GM12872 (cell line): ENCODE data around the gene DDX10.

Experiments used
- TF ChIP-seq, protein P1 (sequence below): IDR thresholded peaks from 3 replicates; pipeline ENCODE4 v1.5.1; 2011; ENCODE audit warnings: low read depth, mild to moderate bottlenecking, low read length, moderate library complexity; ENCODE audit not compliant: insufficient read depth

DDX10 gene

DNA sequence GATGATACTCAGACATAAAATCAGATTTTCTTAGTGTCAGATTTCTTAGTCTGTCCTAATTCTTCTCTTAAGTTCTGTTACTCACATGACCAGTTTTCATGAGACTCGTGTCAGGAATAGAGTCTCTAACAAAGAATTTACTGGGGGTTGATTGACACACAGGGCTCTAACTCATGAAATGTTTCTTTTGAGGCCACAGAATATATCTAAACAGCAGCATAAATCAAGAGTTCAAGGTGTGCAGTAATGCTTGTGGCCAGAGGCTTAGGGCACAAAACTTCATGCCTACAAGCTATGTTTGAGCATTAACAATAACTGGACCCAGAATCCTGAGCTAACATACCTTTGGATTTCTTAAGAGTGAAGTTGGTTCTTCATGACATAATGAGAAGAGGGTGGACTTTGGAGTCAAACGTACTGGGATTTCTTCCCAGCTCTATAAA lies 237.2 kb downstream of the DDX10 start:
- TF ChIP-seq, protein P1, sequence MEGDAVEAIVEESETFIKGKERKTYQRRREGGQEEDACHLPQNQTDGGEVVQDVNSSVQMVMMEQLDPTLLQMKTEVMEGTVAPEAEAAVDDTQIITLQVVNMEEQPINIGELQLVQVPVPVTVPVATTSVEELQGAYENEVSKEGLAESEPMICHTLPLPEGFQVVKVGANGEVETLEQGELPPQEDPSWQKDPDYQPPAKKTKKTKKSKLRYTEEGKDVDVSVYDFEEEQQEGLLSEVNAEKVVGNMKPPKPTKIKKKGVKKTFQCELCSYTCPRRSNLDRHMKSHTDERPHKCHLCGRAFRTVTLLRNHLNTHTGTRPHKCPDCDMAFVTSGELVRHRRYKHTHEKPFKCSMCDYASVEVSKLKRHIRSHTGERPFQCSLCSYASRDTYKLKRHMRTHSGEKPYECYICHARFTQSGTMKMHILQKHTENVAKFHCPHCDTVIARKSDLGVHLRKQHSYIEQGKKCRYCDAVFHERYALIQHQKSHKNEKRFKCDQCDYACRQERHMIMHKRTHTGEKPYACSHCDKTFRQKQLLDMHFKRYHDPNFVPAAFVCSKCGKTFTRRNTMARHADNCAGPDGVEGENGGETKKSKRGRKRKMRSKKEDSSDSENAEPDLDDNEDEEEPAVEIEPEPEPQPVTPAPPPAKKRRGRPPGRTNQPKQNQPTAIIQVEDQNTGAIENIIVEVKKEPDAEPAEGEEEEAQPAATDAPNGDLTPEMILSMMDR, result no peak

GRCh38 chr11:108904480-108904879 lies 239.6 kb downstream of the DDX10 start:
- TF ChIP-seq, protein P1, result no peak

GRCh38 chr11:108906329-108906728 lies 241.5 kb downstream of the DDX10 start:
- TF ChIP-seq, protein P1, result no peak

GRCh38 chr11:108906826-108907225 lies 242.0 kb downstream of the DDX10 start:
- TF ChIP-seq, protein P1, result no peak

GRCh38 chr11:108909041-108909440 lies 244.2 kb downstream of the DDX10 start:
- TF ChIP-seq, protein P1, result no peak

DNA sequence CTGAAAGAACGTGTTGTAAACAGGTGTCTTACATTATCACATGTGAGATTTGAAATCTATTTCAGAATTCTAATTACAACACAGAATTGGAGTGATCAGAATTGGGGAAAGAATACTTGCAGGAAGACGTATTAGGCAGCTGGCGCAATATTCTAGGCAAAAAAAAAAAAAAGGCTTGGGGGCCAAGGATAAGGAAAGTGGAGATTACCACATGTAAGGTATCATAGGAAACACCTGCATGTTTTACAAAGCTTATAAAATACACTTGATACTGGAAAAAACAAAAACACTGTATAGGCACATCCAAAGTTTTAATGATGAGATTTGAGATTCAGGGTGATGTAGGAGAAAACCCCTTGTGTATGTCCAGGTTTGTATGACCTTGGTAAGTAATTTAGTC lies 245.1 kb downstream of the DDX10 start:
- TF ChIP-seq, protein P1, result no peak

GRCh38 chr11:108912581-108912980 lies 247.7 kb downstream of the DDX10 start:
- TF ChIP-seq, protein P1, result no peak

DNA sequence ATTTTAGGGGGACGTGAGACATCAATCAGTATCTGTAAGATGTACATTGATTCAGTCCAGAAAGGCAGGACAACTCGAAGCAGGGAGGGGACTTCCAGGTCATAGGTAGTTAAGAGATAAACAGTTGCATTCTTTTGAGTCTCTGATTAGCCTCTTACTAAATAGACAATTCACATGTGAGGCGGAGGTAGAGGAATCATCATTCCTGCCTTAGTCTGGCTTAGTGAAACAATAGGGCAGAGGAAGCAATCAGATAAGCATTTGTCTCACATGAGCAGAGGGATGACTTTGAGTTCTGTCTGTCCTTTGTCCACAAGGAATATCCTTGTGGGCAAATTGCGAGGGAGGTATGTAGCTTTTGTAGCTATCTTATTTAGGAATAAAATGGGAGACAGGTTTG lies 248.3 kb downstream of the DDX10 start:
- TF ChIP-seq, protein P1, result no peak
